Keratinocyte (primary cell): ENCODE data around the gene SCP2.

ENCODE experiments used
- EZH2 ChIP-seq: IDR thresholded peaks from one replicate; pipeline ENCODE4 v1.6.1; 2012; ENCODE audit warnings: inconsistent platforms, mild to moderate bottlenecking, low read length, moderate library complexity
- TF ChIP-seq, protein P1 (sequence below), 3 experiments: IDR thresholded peaks in 1 of 3; conservative IDR thresholded peaks in 1 of 3; optimal IDR thresholded peaks in 1 of 3; 2 replicates in 2 of 3; 3 replicates in 1 of 3; pipeline versions ENCODE3 to v1.5.1; 2011; ENCODE audit warnings: low read length in 3 of 3, mild to moderate bottlenecking in 3 of 3, moderate library complexity in 2 of 3, control low read depth in 1 of 3, inconsistent platforms in 1 of 3; ENCODE audit not compliant: insufficient read depth in 2 of 3; ENCODE audit errors: extremely low read depth in 1 of 3

GRCh38 chr1:52906135-52906603 lies 20.9 kb upstream of the SCP2 start:
- TF ChIP-seq, protein P1, sequence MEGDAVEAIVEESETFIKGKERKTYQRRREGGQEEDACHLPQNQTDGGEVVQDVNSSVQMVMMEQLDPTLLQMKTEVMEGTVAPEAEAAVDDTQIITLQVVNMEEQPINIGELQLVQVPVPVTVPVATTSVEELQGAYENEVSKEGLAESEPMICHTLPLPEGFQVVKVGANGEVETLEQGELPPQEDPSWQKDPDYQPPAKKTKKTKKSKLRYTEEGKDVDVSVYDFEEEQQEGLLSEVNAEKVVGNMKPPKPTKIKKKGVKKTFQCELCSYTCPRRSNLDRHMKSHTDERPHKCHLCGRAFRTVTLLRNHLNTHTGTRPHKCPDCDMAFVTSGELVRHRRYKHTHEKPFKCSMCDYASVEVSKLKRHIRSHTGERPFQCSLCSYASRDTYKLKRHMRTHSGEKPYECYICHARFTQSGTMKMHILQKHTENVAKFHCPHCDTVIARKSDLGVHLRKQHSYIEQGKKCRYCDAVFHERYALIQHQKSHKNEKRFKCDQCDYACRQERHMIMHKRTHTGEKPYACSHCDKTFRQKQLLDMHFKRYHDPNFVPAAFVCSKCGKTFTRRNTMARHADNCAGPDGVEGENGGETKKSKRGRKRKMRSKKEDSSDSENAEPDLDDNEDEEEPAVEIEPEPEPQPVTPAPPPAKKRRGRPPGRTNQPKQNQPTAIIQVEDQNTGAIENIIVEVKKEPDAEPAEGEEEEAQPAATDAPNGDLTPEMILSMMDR (optimal IDR thresholded peaks at IDR 0.05 in 1 of 3, IDR thresholded peaks at IDR 0.05 in 1 of 3, conservative IDR thresholded peaks at IDR 0.05 in 1 of 3; ENCODE audit: extremely low read depth in 1 of 3, insufficient read depth in 2 of 3, low read length in 3 of 3) = no peak
- no peak for TF ChIP-seq EZH2
